Ishikawa (cell line): ENCODE measurements around the gene TMEM62.

ENCODE experiments used
- CEBPB ChIP-seq: IDR thresholded peaks from 2 replicates; pipeline ENCODE4 v1.6.1; 2012
- CREB1 ChIP-seq: IDR thresholded peaks from 2 replicates; pipeline ENCODE4 v1.6.1; 2012; ENCODE audit warnings: low read depth
- EGR1 ChIP-seq: IDR thresholded peaks from 2 replicates; pipeline ENCODE4 v1.6.1; 2012
- EP300 ChIP-seq: IDR thresholded peaks from 2 replicates; pipeline ENCODE4 v1.6.1; 2012; ENCODE audit warnings: borderline replicate concordance
- FOXM1 ChIP-seq: IDR thresholded peaks from 2 replicates; pipeline ENCODE4 v1.6.1; 2012; ENCODE audit warnings: low read depth, borderline replicate concordance
- MAX ChIP-seq: IDR thresholded peaks from 2 replicates; pipeline ENCODE4 v1.6.1; 2012
- NFIC ChIP-seq: IDR thresholded peaks from 2 replicates; pipeline ENCODE4 v1.6.1; 2012
- RAD21 ChIP-seq: IDR thresholded peaks from 2 replicates; pipeline ENCODE4 v1.6.1; 2012; ENCODE audit warnings: low read depth
- REST ChIP-seq: IDR thresholded peaks from 2 replicates; pipeline ENCODE4 v1.6.1; 2012; ENCODE audit warnings: low read depth, mild to moderate bottlenecking
- TAF1 ChIP-seq: IDR thresholded peaks from 2 replicates; pipeline ENCODE4 v1.6.1; 2012; ENCODE audit warnings: low read depth, mild to moderate bottlenecking
- TCF12 ChIP-seq: IDR thresholded peaks from 2 replicates; pipeline ENCODE4 v1.6.1; 2012; ENCODE audit warnings: low read depth
- TEAD4 ChIP-seq: IDR thresholded peaks from 2 replicates; pipeline ENCODE4 v1.6.1; 2012
- USF1 ChIP-seq: IDR thresholded peaks from 2 replicates; pipeline ENCODE4 v1.6.1; 2012
- YY1 ChIP-seq: IDR thresholded peaks from 2 replicates; pipeline ENCODE4 v1.6.1; 2012; ENCODE audit warnings: low read depth
- ZBTB7A ChIP-seq: IDR thresholded peaks from 2 replicates; pipeline ENCODE4 v1.6.1; 2012; ENCODE audit warnings: low read depth

The TMEM62 gene

GRCh38 chr15:43218908-43219706 lies 85.7 kb downstream of the TMEM62 start:
- TF ChIP-seq TAF1 (no peak), TEAD4 (no peak), REST (no peak), NFIC (no peak), ZBTB7A (no peak), CEBPB (no peak), FOXM1 (no peak), EP300 (no peak), YY1 (no peak), MAX (no peak), USF1 (no peak), CREB1 (no peak), RAD21 (no peak), EGR1 (no peak), TCF12 (no peak)

DNA sequence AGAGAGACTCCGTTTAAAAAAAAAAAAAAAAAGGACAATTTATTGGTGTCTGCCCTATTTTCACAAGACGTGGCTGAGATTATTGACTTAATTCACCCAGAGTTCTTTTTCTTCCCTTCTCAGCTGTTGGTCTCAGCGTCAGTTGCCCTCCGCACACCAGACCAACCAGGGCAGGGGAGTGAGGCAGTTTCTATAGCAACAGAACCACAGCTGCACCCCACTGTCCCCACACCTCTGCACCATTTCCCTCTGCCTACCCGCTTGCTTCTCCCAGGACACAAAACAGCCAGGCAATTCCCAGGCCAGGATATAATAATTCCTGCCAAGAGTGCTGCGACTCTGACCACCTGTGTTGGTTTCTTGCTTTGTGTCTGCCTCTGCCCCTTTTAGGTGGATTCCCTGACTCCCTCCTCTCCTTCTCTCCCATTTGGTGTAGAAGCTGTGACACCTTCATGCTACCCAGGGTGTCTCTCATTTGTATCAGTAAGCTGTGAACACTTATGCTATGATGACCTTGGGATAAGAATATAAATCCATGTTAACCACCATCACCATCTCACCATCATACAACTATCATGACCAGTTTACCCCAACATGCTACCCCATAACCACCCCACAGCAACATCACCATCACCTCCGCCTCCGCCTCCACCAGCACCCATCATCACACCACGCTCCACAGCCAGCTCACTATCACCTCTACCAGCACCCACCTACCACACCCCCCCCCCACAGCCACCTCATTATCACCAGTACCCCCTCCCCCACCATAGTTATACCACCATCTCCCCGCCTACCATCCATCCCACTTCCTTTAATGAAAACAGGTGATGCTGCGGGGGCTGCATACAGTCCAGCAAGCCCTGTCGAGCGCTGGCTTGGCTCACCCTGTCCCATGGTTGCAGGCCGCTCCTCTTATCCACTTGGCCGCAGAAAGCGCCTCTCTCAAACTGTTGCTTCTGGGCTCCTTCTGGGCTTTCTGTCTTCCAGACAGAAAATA lies 86.8 kb downstream of the TMEM62 start:
- TF ChIP-seq FOXM1 (no peak), CEBPB (no peak), REST (no peak), YY1 (no peak), CREB1 (no peak), TEAD4 (no peak), USF1 (no peak), TCF12 (no peak), ZBTB7A (no peak), TAF1 (no peak), EGR1 (no peak), EP300 (no peak)

DNA sequence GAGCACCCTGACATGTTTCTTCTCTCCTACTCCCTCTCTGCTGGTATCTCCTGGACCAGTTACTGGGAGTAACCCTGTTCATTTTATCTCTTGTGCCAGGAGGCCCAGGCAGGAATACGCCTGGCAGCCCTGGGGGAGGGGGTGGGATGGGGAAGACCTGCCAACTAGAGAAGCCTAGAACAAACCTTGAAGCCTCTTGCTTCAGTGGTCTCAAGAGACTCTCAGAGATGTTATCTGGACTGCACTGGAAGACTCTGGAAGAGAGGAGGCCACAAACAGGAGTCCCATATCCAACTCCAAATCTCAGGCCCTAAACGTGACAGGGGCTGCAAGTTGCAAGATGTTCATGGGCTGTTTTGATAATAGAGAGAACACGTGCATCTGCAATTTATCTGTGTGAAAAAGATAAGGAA lies 87.6 kb downstream of the TMEM62 start, which contains the start of gene EPB42:
Gene EPB42, minus strand, starts transcription at position 28 of the 413 bp plus-strand sequence. CDS start 193 bp downstream, outside the sequence.
- no peak for TF ChIP-seq TCF12
- TF ChIP-seq TEAD4: no peak
- TF ChIP-seq USF1: no peak
- no peak for TF ChIP-seq EGR1
- TF ChIP-seq NFIC: no peak
- no peak for TF ChIP-seq CEBPB
- TF ChIP-seq RAD21: no peak
- no peak for TF ChIP-seq EP300
- no peak for TF ChIP-seq CREB1
- no peak for TF ChIP-seq TAF1
- TF ChIP-seq YY1: no peak
- TF ChIP-seq REST: no peak
- TF ChIP-seq MAX: no peak
- TF ChIP-seq ZBTB7A: no peak
- TF ChIP-seq FOXM1: no peak
